HL-60/S4 treated with phorbol 12-myristate 13-acetate at 8.2 ng/mL for 4 days and 3 days (cell line): Measurements from ENCODE around the gene CDK19.
"Not testable (repeated sequence)": the region's sequence is repeated elsewhere in the genome, so short reads cannot be mapped to it uniquely, and the experiment has no call there.

ENCODE experiments used
- in situ Hi-C: fragments of 300-500 bp; cut with MboI; formaldehyde crosslinking; loops from 2 replicates; pipeline ENCODE4 v1.15.0; 2022; ENCODE audit warnings: low sequenced_read_pairs

Gene CDK19

GRCh38 chr6:110814102-110815014, 911 bp downstream of the CDK19 start:
- in situ Hi-C loops: no loop called here

GRCh38 chr6:110813338-110814101, 1.7 kb downstream of the CDK19 start:
- in situ Hi-C loops: no loop called here

- in situ Hi-C loops: no loop called here
Measured at GRCh38 chr6:110812719-110813118, 2.5 kb downstream of the CDK19 start.

- in situ Hi-C loops: no loop called here
Measured at GRCh38 chr6:110810896-110811586, 4.2 kb downstream of the CDK19 start.

GRCh38 chr6:110809792-110810191, 5.5 kb downstream of the CDK19 start:
- in situ Hi-C loops: no loop called here

GRCh38 chr6:110802175-110802574, 13.1 kb downstream of the CDK19 start:
- in situ Hi-C loops: not testable (repeated sequence)

- in situ Hi-C loops: no loop called here
Measured at GRCh38 chr6:110800839-110801196, 14.5 kb downstream of the CDK19 start.

GRCh38 chr6:110800196-110800838, 15.0 kb downstream of the CDK19 start:
- in situ Hi-C loops: no loop called here

- in situ Hi-C loops: no loop called here
Measured at GRCh38 chr6:110799655-110800054, 15.6 kb downstream of the CDK19 start.

GRCh38 chr6:110799189-110799588, 16.1 kb downstream of the CDK19 start:
- in situ Hi-C loops: no loop called here

GRCh38 chr6:110795271-110795670, 20.0 kb downstream of the CDK19 start:
- in situ Hi-C loops: no loop called here

- in situ Hi-C loops: no loop called here
Measured at GRCh38 chr6:110786696-110787095, 28.6 kb downstream of the CDK19 start.

GRCh38 chr6:110786271-110786670, 29.0 kb downstream of the CDK19 start:
- in situ Hi-C loops: no loop called here

- in situ Hi-C loops: no loop called here
Measured at GRCh38 chr6:110784610-110784979, 30.7 kb downstream of the CDK19 start.

- in situ Hi-C loops: no loop called here
Measured at GRCh38 chr6:110781522-110782214, 33.6 kb downstream of the CDK19 start.

GRCh38 chr6:110778333-110778732, 36.9 kb downstream of the CDK19 start:
- in situ Hi-C loops: no loop called here

- in situ Hi-C loops: no loop called here
Measured at GRCh38 chr6:110777636-110778035, 37.6 kb downstream of the CDK19 start.

- in situ Hi-C loops: no loop called here
Measured at GRCh38 chr6:110776413-110776812, 38.9 kb downstream of the CDK19 start.

GRCh38 chr6:110769923-110770322, 45.3 kb downstream of the CDK19 start:
- in situ Hi-C loops: no loop called here

- in situ Hi-C loops: no loop called here
Measured at GRCh38 chr6:110768057-110768456, 47.2 kb downstream of the CDK19 start.
